ENCODE measurements around the gene SLC25A1.
A peak's percentile ranks its signal among the peaks of the same experiment; 100 is the strongest.

The SLC25A1 gene

GRCh38 chr22:19137384-19138216, 40.9 kb downstream of the SLC25A1 start:
- DNase-seq: no peak

- no peak for DNase-seq
Observed at GRCh38 chr22:19136915-19137314, 41.6 kb downstream of the SLC25A1 start.

GRCh38 chr22:19134874-19135273, 43.7 kb downstream of the SLC25A1 start:
- DNase-seq: no peak

- no peak for DNase-seq
Observed at GRCh38 chr22:19134176-19134831, 44.2 kb downstream of the SLC25A1 start.

GRCh38 chr22:19133561-19133960, 45.0 kb downstream of the SLC25A1 start:
- no peak for DNase-seq

- no peak for DNase-seq
Observed at GRCh38 chr22:19132693-19133400, 45.7 kb downstream of the SLC25A1 start.

- DNase-seq: no peak
Observed at GRCh38 chr22:19132153-19132552, 46.4 kb downstream of the SLC25A1 start.

GRCh38 chr22:19131685-19132015, 46.9 kb downstream of the SLC25A1 start:
- DNase-seq: no peak

GRCh38 chr22:19130959-19131684, 47.4 kb downstream of the SLC25A1 start, which contains the start of gene TSSK2:
Gene TSSK2 (plus strand): TSS chr22:19131308. CDS start chr22:19131400, 92 bp downstream.
- DNase-seq: peak in 6 of 14 donors; percentile 7 to 45 (median 24)

GRCh38 chr22:19129871-19130270, 48.7 kb downstream of the SLC25A1 start:
- no peak for DNase-seq

GRCh38 chr22:19128946-19129727, 49.4 kb downstream of the SLC25A1 start:
- no peak for DNase-seq

- no peak for DNase-seq
Observed at GRCh38 chr22:19128009-19128401, 50.5 kb downstream of the SLC25A1 start.

- no peak for DNase-seq
Observed at GRCh38 chr22:19127329-19128008, 51.1 kb downstream of the SLC25A1 start.

GRCh38 chr22:19126309-19127273, 51.9 kb downstream of the SLC25A1 start:
- DNase-seq: no peak

Data from C1 segment of cervical spinal cord (tissue), 14 donors.